GM19463 (cell line): ENCODE data around the gene TGFBR3.
"Not testable (repeated sequence)": the region's sequence is repeated elsewhere in the genome, so short reads cannot be mapped to it uniquely, and the experiment has no call there.

Experiments used
- ATAC-seq: cut with Tn5 transposase; IDR thresholded peaks from one replicate; pipeline ENCODE4 v1.9.1; 2021; ENCODE audit warnings: mild to moderate bottlenecking, moderate library complexity; ENCODE audit not compliant: unreplicated experiment

Gene TGFBR3

GRCh38 chr1:91666651-91667050, 219.3 kb downstream of the TGFBR3 start:
- not testable (repeated sequence) for ATAC-seq

- no peak for ATAC-seq
Observed at GRCh38 chr1:91661121-91661520, 224.8 kb downstream of the TGFBR3 start.

GRCh38 chr1:91660708-91661107, 225.2 kb downstream of the TGFBR3 start:
- no peak for ATAC-seq

GRCh38 chr1:91655912-91656449, 230.0 kb downstream of the TGFBR3 start:
- ATAC-seq, result no peak

GRCh38 chr1:91653183-91653582, 232.8 kb downstream of the TGFBR3 start:
- no peak for ATAC-seq

- no peak for ATAC-seq
Observed at GRCh38 chr1:91651661-91652071, 234.3 kb downstream of the TGFBR3 start.

- ATAC-seq, result no peak
Observed at GRCh38 chr1:91651243-91651642, 234.7 kb downstream of the TGFBR3 start.

GRCh38 chr1:91650764-91651163, 235.2 kb downstream of the TGFBR3 start:
- no peak for ATAC-seq

GRCh38 chr1:91647061-91647460, 238.9 kb downstream of the TGFBR3 start:
- ATAC-seq, result no peak

- ATAC-seq, result no peak
Observed at GRCh38 chr1:91645031-91645430, 240.9 kb downstream of the TGFBR3 start.

GRCh38 chr1:91643431-91643830, 242.5 kb downstream of the TGFBR3 start:
- ATAC-seq, result no peak

GRCh38 chr1:91640877-91641526, 244.9 kb downstream of the TGFBR3 start:
- ATAC-seq, result no peak

GRCh38 chr1:91637539-91637994, 248.4 kb downstream of the TGFBR3 start:
- no peak for ATAC-seq

GRCh38 chr1:91635763-91636162, 250.2 kb downstream of the TGFBR3 start:
- no peak for ATAC-seq

- no peak for ATAC-seq
Observed at GRCh38 chr1:91633438-91633837, 252.5 kb downstream of the TGFBR3 start.

GRCh38 chr1:91631718-91632330, 254.1 kb downstream of the TGFBR3 start:
- no peak for ATAC-seq

- ATAC-seq, result no peak
Observed at GRCh38 chr1:91630803-91631202, 255.1 kb downstream of the TGFBR3 start.
